Mesenchymal stem cell (in vitro differentiated cells and primary cell): Measurements from ENCODE around the gene WHRN.

Experiments
- DNase-seq: peaks from one replicate; pipeline ENCODE4 v3.0.0-alpha.2; 2013
- H2AFZ ChIP-seq: one replicate; pipeline ENCODE4 v1.6.1; 2013; ENCODE audit warnings: low read depth, mild to moderate bottlenecking, control low read depth, inconsistent platforms, low read length, moderate library complexity
- H2AK5ac ChIP-seq: 2 replicates; pipeline ENCODE4 v1.6.1; 2013; ENCODE audit warnings: low read length, moderate library complexity, mild to moderate bottlenecking, inconsistent platforms; ENCODE audit not compliant: severe bottlenecking
- H2BK120ac ChIP-seq: one replicate; pipeline ENCODE4 v1.6.1; 2013; ENCODE audit warnings: low read depth, mild to moderate bottlenecking, inconsistent platforms, low read length, moderate library complexity
- H2BK12ac ChIP-seq, 2 experiments: one replicate each; pipeline ENCODE4 v1.6.1; 2013; ENCODE audit warnings: inconsistent platforms in 2 of 2, low read length in 2 of 2, mild to moderate bottlenecking in 2 of 2, moderate library complexity in 2 of 2, control low read depth in 1 of 2
- H2BK15ac ChIP-seq: one replicate; pipeline ENCODE4 v1.6.1; 2013; ENCODE audit warnings: mild to moderate bottlenecking, low read depth, inconsistent platforms; ENCODE audit not compliant: poor library complexity, severe bottlenecking
- H2BK5ac ChIP-seq: 2 replicates; pipeline ENCODE4 v1.6.1; 2013; ENCODE audit warnings: low read depth, mild to moderate bottlenecking, low read length, control low read depth, inconsistent platforms; ENCODE audit not compliant: poor library complexity, severe bottlenecking
- H3K14ac ChIP-seq, 2 experiments: one replicate each; pipeline ENCODE4 v1.6.1; 2013; ENCODE audit warnings: inconsistent platforms in 2 of 2, low read length in 2 of 2, control low read depth in 1 of 2, mild to moderate bottlenecking in 1 of 2, moderate library complexity in 1 of 2
- H3K18ac ChIP-seq, 2 experiments: one replicate each; pipeline ENCODE4 v1.6.1; 2013; ENCODE audit warnings: inconsistent platforms in 2 of 2, low read length in 2 of 2, control low read depth in 1 of 2, low read depth in 1 of 2, mild to moderate bottlenecking in 1 of 2
- H3K23ac ChIP-seq, 2 experiments: one replicate each; pipeline ENCODE4 v1.6.1; 2013; ENCODE audit warnings: inconsistent platforms in 2 of 2, low read length in 2 of 2, mild to moderate bottlenecking in 2 of 2, moderate library complexity in 2 of 2, control low read depth in 1 of 2
- H3K27ac ChIP-seq: 2 replicates; pipeline ENCODE4 v1.5.1; 2013; ENCODE audit warnings: mild to moderate bottlenecking, moderate library complexity, low read length, control low read depth, inconsistent platforms; ENCODE audit not compliant: poor library complexity, severe bottlenecking
- H3K27me3 ChIP-seq, 2 experiments: 2 replicates each; pipeline versions ENCODE4 v1.6.1 to v1.7.0; 2013; ENCODE audit warnings: low read length in 2 of 2, mild to moderate bottlenecking in 2 of 2, moderate library complexity in 2 of 2, control low read depth in 1 of 2, inconsistent platforms in 1 of 2; ENCODE audit not compliant: control insufficient read depth in 1 of 2, insufficient read depth in 1 of 2
- H3K36me3 ChIP-seq, 2 experiments: 2 replicates each; pipeline versions ENCODE4 v1.6.1 to v1.7.0; 2013; ENCODE audit warnings: low read length in 2 of 2, control low read depth in 1 of 2, inconsistent platforms in 1 of 2, low read depth in 1 of 2, mild to moderate bottlenecking in 1 of 2; ENCODE audit not compliant: insufficient read depth in 2 of 2, control insufficient read depth in 1 of 2
- H3K4ac ChIP-seq, 2 experiments: one replicate each; pipeline ENCODE4 v1.6.1; 2013; ENCODE audit warnings: inconsistent platforms in 2 of 2, low read length in 2 of 2, mild to moderate bottlenecking in 2 of 2, moderate library complexity in 2 of 2, control low read depth in 1 of 2, low read depth in 1 of 2
- H3K4me1 ChIP-seq: 2 replicates; pipeline ENCODE4 v1.6.1; 2013; ENCODE audit warnings: low read depth, low read length, control low read depth; ENCODE audit not compliant: control insufficient read depth, insufficient read depth
- H3K4me2 ChIP-seq: 2 replicates; pipeline ENCODE4 v1.6.1; 2013; ENCODE audit warnings: low read length, mild to moderate bottlenecking, inconsistent platforms; ENCODE audit not compliant: poor library complexity, severe bottlenecking
- H3K4me3 ChIP-seq, 2 experiments: 2 replicates each; pipeline versions ENCODE4 v1.5.1 to v1.7.0; 2013; ENCODE audit warnings: low read length in 2 of 2, mild to moderate bottlenecking in 2 of 2, control low read depth in 1 of 2, low read depth in 1 of 2; ENCODE audit not compliant: insufficient read depth in 1 of 2
- H3K79me1 ChIP-seq: replicated peaks from 2 replicates; pipeline ENCODE4 v1.6.1; 2013; ENCODE audit warnings: mild to moderate bottlenecking, control low read depth, low read length, inconsistent platforms; ENCODE audit not compliant: poor library complexity, severe bottlenecking
- H3K9ac ChIP-seq: 2 replicates; pipeline ENCODE4 v1.7.0; 2013; ENCODE audit warnings: mild to moderate bottlenecking, low read length, moderate library complexity
- H3K9me3 ChIP-seq: 2 replicates; pipeline ENCODE4 v1.7.0; 2013; ENCODE audit warnings: mild to moderate bottlenecking, low read length; ENCODE audit not compliant: control insufficient read depth
- H4K8ac ChIP-seq: one replicate; pipeline ENCODE4 v1.6.1; 2013; ENCODE audit warnings: inconsistent platforms, mild to moderate bottlenecking, low read length, moderate library complexity
- H4K91ac ChIP-seq: one replicate; pipeline ENCODE4 v1.6.1; 2013; ENCODE audit warnings: mild to moderate bottlenecking, low read length, inconsistent platforms
- WGBS: methylation state at CpG from one replicate; pipeline ENCODE4 v1.1.7; 2013; ENCODE audit warnings: mixed read lengths; 5-methylcytosine and 5-hydroxymethylcytosine counted together

WHRN gene

GRCh38 chr9:114362394-114362793, 142.9 kb downstream of the WHRN start:
- Histone ChIP-seq H3K4me3 (no peak overlapping the region), H2BK120ac (no peak overlapping the region), H3K14ac (no peak overlapping the region), H3K9ac (no peak overlapping the region), H3K79me1 (peaks cover 9% of the 10 kb centered on the region), H4K91ac (no peak overlapping the region), H3K27me3 (no peaks in the 10 kb centered on the region), H3K27ac (no peak overlapping the region), H3K4ac (no peak overlapping the region), H4K8ac (peak overlapping the region; percentile 24), H2BK12ac (peak overlapping the region in 1 of 2 experiments; percentile 15), H3K4me2 (no peak overlapping the region), H3K9me3 (no peaks in the 10 kb centered on the region), H3K4me1 (peaks cover 17% of the 10 kb centered on the region), H2BK5ac (no peak overlapping the region), H3K23ac (no peak overlapping the region), H2AK5ac (no peak overlapping the region), H3K36me3 (peaks cover 48 to 73% of the 10 kb centered on the region in 2 experiments), H3K18ac (no peak overlapping the region), H2BK15ac (no peak overlapping the region), H2AFZ (no peak overlapping the region)
- DNase-seq = no peak
- WGBS = 91% methylated on average over 12 of the region's 12 CpGs

GRCh38 chr9:114361542-114361941, 143.7 kb downstream of the WHRN start:
- H3K36me3 ChIP-seq = peaks cover 53 to 76% of the 10 kb centered on the region in 2 experiments
- DNase-seq = no peak

GRCh38 chr9:114359801-114360200, 145.5 kb downstream of the WHRN start:
- Histone ChIP-seq H3K4ac (no peak overlapping the region), H3K4me3 (no peak overlapping the region), H2AFZ (no peak overlapping the region), H3K18ac (no peak overlapping the region), H4K8ac (no peak overlapping the region), H3K79me1 (peaks cover 6% of the 10 kb centered on the region), H3K4me1 (peaks cover 9% of the 10 kb centered on the region), H3K14ac (no peak overlapping the region), H3K27ac (no peak overlapping the region), H4K91ac (no peak overlapping the region), H2BK5ac (no peak overlapping the region), H3K27me3 (no peaks in the 10 kb centered on the region), H3K9me3 (no peaks in the 10 kb centered on the region), H2BK12ac (no peak overlapping the region), H3K23ac (no peak overlapping the region), H3K9ac (no peak overlapping the region), H2BK120ac (no peak overlapping the region), H3K4me2 (no peak overlapping the region), H2AK5ac (no peak overlapping the region), H2BK15ac (no peak overlapping the region), H3K36me3 (peaks cover 66 to 89% of the 10 kb centered on the region in 2 experiments)
- 99% methylated on average over 7 of the region's 7 CpGs for WGBS
- no peak for DNase-seq

More at GRCh38 chr9:114361542-114361941, 143.7 kb downstream of the WHRN start:
- Histone ChIP-seq H2BK120ac (no peak overlapping the region), H4K91ac (no peak overlapping the region), H3K27ac (no peak overlapping the region), H3K23ac (no peak overlapping the region), H3K4me2 (no peak overlapping the region), H2BK12ac (no peak overlapping the region), H2AK5ac (no peak overlapping the region), H3K4me3 (no peak overlapping the region), H3K9me3 (no peaks in the 10 kb centered on the region), H3K4ac (no peak overlapping the region), H2BK5ac (no peak overlapping the region), H3K79me1 (peaks cover 6% of the 10 kb centered on the region), H3K14ac (no peak overlapping the region), H3K18ac (no peak overlapping the region), H3K27me3 (no peaks in the 10 kb centered on the region), H2AFZ (no peak overlapping the region), H4K8ac (no peak overlapping the region), H3K4me1 (peaks cover 14% of the 10 kb centered on the region), H2BK15ac (no peak overlapping the region), H3K9ac (no peak overlapping the region)
- 96% methylated on average over 6 of the region's 7 CpGs for WGBS

GRCh38 chr9:114357911-114358328, 147.4 kb downstream of the WHRN start:
- H3K9ac ChIP-seq = no peak overlapping the region
- no peak overlapping the region for H4K91ac ChIP-seq
- H4K8ac ChIP-seq = no peak overlapping the region
- no peak for DNase-seq
- H3K79me1 ChIP-seq = peaks cover 6% of the 10 kb centered on the region
- peaks cover 2% of the 10 kb centered on the region for H3K4me1 ChIP-seq
- H2AFZ ChIP-seq = no peak overlapping the region
- WGBS = 98% methylated on average over 9 of the region's 9 CpGs
- no peak overlapping the region for H2BK15ac ChIP-seq
- no peak overlapping the region for H2BK120ac ChIP-seq
- H3K27me3 ChIP-seq = no peaks in the 10 kb centered on the region
- no peak overlapping the region for H2AK5ac ChIP-seq
- H3K14ac ChIP-seq = no peak overlapping the region
- H3K4me2 ChIP-seq = no peak overlapping the region
- H3K9me3 ChIP-seq = no peaks in the 10 kb centered on the region
- peaks cover 64 to 81% of the 10 kb centered on the region in 2 experiments for H3K36me3 ChIP-seq
- H2BK12ac ChIP-seq = no peak overlapping the region
- no peak overlapping the region for H3K4me3 ChIP-seq
- H3K18ac ChIP-seq = no peak overlapping the region
- no peak overlapping the region for H3K4ac ChIP-seq
- no peak overlapping the region for H3K23ac ChIP-seq
- H3K27ac ChIP-seq = no peak overlapping the region
- no peak overlapping the region for H2BK5ac ChIP-seq
